Erythroblast (primary cell): Measurements from ENCODE around the gene TARDBP.

Experiments
- DNase-seq, 2 experiments: peaks; one replicate each; lab custom pipeline; 2025; lab: John Stamatoyannopoulos, UW
- GATA1 ChIP-seq: IDR thresholded peaks from 2 replicates; pipeline ENCODE4 v1.6.1; 2011; ENCODE audit warnings: low read depth, mild to moderate bottlenecking, control low read depth, low read length, moderate library complexity
- POLR2A ChIP-seq: IDR thresholded peaks from 2 replicates; pipeline ENCODE4 v1.6.1; 2011; ENCODE audit warnings: mild to moderate bottlenecking, low read length

TARDBP gene

GRCh38 chr1:11056504-11056903, 44.0 kb downstream of the TARDBP start:
- DNase-seq = no peak
- no peak for TF ChIP-seq GATA1
- TF ChIP-seq POLR2A = no peak

DNA sequence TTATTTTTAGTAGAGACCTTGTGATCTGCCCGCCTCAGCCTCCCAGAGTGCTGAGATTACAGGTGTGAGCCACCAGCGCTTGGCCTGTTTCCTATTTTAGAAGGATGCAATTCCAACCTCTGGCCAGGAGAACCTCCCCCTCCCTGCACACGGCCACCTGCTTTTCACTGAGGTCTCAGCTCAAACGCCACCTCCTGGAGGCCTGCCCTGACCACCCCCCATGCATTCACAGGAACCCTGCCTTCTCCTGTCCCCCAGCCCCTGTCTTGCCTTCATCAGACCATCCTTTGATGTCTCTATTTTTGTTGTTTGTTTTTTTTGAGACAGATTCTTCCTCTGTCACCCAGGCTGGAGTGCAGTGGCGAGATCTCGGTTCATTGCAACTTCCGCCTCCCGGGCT, 45.0 kb downstream of the TARDBP start:
- TF ChIP-seq POLR2A = no peak
- TF ChIP-seq GATA1 = no peak
- no peak for DNase-seq

GRCh38 chr1:11058026-11058425, 45.6 kb downstream of the TARDBP start:
- DNase-seq = no peak
- TF ChIP-seq GATA1 (no peak), POLR2A (no peak)

GRCh38 chr1:11058595-11059154, 46.2 kb downstream of the TARDBP start:
- no peak for DNase-seq
- no peak for TF ChIP-seq POLR2A
- TF ChIP-seq GATA1 = no peak

DNA sequence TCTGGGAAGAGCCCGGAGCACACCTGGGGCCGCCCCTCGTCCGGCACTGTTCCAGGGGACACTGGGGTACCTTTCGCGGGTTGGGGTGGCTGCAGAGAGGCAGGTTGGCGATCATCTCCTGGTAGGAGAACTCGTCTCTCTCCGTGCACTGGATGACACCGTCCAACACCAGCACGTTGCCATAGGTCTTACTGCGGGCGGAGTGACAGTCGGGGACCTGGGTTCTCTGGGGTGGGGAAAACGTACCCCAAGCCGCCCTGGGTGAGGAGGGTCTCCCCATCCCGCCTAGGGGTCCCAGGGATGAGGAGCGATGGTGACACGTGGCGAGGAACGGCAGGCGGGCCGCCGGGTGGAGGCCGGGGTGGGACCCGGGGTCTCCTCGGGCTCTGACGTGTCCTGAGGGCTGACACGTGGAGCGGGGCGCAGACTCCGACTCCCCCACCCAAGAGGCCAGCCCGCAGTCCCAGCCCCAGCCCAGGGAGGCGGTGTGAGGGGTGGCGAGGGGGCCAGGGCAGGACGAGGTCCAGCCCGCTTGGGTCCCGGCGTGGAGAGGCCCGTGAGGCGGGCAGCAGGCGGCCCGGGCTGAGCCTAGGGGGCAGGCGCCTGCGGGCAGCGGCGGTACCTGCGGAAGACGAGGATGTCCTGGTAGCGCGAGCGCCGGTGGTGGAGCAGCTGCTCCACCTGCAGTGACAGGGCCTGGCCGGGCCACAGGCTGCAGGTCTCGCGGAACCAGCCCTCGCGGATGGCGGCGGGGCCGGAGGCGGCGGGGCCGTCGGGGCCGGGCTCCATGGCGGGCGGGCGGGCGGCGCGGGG, 46.9 kb downstream of the TARDBP start:
- TF ChIP-seq POLR2A = no peak
- no peak for TF ChIP-seq GATA1
- peak; percentile 41 to 68 for DNase-seq

DNA sequence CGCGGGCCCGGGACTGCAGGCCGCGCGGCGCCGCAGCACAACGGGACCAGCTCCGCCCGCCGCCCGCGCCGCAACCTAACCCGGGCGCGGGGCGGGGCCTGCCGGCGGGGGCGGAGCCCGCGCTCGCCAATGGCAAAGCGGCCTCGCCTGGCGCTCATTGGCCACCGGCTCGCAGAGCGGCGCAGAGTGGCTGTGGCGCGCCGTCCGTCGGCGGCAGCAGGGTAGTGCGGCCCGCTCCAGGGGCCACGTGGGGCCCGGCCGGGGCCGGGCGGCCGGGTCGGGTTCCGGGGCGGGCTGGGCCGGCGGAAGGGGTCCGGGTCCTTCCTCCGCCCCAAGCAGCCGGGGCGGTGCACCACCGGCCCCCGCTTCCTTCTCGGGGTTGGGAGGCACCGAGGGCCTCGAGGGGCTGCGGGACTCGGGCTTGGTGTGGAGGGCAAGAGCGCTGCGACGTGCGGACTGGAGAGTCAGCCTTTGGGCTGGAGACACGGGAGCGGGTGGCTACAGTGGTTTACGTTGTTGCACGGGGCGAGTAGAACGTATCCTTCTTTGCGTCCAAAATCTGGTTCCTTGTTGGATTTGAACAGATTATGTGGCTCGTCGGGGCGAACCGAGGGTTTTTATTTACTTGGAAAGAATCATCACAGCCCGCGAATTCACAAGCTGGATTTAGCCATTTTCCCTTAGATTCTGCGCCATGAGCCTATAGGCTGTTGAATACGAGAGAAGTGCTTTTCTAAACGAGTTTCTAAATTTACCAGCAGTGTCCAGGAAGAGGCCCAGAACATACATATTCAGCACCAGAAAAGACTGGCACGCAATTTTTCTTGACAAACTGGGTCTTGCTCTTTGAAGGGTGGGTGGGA, 47.7 kb downstream of the TARDBP start, which contains the start of gene SRM:
TSS of gene SRM (minus strand) at position 51 of the 863 bp plus-strand sequence. CDS start 75 bp downstream, outside the sequence.
- peak; percentile 91 to 95 for DNase-seq
- TF ChIP-seq POLR2A = peak; percentile 78
- TF ChIP-seq GATA1 = no peak

- no peak for DNase-seq
- no peak for TF ChIP-seq POLR2A
- no peak for TF ChIP-seq GATA1
These were observed 49.4 kb downstream of the TARDBP start for GRCh38 chr1:11061652-11062365.

GRCh38 chr1:11062965-11063401, 50.5 kb downstream of the TARDBP start:
- DNase-seq = no peak
- TF ChIP-seq GATA1 (no peak), POLR2A (no peak)

DNA sequence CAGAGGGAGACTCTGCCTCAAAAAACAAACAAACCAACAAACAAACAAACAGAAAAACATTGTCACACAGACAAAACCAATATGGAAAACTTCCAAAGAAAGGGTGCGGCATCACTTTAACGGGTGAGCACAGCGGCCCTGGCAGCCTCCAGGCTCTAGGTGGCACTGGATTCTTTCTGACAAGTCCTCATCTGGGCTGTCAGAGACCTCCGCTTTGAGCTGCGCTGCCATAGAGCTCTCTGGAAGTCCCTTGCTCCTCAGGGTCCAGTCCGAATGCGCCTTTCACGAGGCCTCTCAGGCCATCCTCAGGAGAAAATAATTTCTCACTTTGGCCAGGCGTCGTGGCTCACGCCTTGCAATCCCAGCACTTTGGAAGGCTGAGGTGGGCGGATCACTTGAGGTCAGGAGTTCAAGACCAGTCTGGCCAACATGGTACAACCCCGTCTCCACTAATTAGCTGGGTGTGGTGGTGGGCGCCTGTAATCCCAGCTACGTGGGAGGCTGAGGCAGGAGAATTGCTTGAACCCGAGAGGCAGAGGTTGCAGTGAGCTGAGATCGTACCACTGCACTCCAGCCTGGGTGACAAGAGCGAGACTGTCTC, 51.6 kb downstream of the TARDBP start:
- DNase-seq = peak; percentile 11 to 34

GRCh38 chr1:11064942-11065341, 52.5 kb downstream of the TARDBP start:
- DNase-seq = no peak
- TF ChIP-seq POLR2A = no peak
- no peak for TF ChIP-seq GATA1

- DNase-seq = no peak
- TF ChIP-seq POLR2A (no peak), GATA1 (no peak)
These were observed 53.3 kb downstream of the TARDBP start for GRCh38 chr1:11065796-11066195.

DNA sequence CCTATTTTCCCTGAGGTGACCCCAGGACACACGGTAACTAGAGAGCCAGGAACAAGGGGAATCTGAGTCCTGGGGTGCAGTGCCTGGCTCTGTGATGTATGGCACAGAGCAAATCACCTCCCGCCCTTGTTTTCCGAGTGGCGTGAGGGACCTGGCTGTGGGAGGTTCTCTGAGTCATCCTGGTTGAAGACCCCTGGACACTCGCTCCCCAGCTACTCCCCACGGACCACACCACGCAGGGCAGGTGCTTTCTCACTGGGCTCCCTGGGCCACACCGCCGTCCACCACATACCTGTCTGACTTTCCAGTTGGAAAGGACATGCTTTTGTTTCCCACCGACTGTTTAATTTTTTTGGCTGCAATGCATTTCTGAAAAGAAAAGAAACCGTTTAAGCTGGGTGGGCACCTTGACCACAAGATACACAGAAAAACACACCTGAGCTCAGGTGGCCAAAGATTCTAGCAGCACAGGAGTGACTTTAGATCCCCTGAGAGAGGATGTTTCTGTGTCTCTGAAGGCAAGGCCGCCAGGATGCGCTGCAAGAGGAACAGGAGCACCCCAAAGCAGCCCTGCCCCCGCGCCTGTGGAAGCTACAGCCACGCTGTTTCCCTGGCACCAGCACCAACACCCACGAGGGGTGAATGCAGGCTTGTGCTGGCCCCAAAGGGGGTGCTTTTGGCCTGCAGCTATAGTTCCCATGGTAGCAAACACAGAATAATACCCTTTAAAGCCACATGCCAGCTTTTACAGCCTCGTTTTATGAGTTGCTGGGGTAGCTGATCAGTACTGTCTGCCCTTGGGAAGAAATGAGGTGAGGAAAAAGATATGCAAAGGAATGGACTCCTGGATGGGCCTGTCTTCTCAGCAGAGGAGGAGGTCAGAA, 55.5 kb downstream of the TARDBP start:
- TF ChIP-seq POLR2A (no peak), GATA1 (no peak)
- no peak for DNase-seq
